H1 (cell line): Measurements from ENCODE around the gene NXPH1. TPM values are rescaled to one million over a fixed set of nuclear protein-coding genes. Genes with fewer than 3 reads are reported as not detected.

Source experiments
- JUN ChIP-seq: IDR thresholded peaks from 2 replicates; pipeline ENCODE4 v1.6.1; 2011; ENCODE audit warnings: low read depth, mild to moderate bottlenecking, improper control_type of control experiment, low read length
- SIRT6 ChIP-seq: IDR thresholded peaks from one replicate; pipeline ENCODE4 v1.7.1; 2012; ENCODE audit warnings: low read length, inconsistent platforms
- polyA plus RNA-seq, 7 experiments: library from polyadenylated mRNA; depleted of rRNA in 3 of 7; stranded (reverse) in 5 of 7; unstranded in 2 of 7; fragments of >200 nt in 5 of 7; fragments of 200-250 nt in 2 of 7; gene quantifications; 1 replicate in 5 of 7; 2 replicates in 1 of 7; 4 replicates in 1 of 7; pipeline versions ENCODE4 v1.2.1 to v1.2.3, GENCODE V29; 2011 to 2013; ENCODE audit warnings: missing spikeins in 2 of 7, mixed read lengths in 2 of 7
- total RNA-seq: library from RNA; stranded (reverse); fragmentation: NEBNext Ultra II Directional; extraction: Animal tissue kit (Norgen Biotek cat#: 25700); gene quantifications from 2 replicates; pipeline ENCODE4 v1.2.1, GENCODE V29; 2021

NXPH1 gene
- total and polyA plus RNA-seq, 2 of the 8 experiments (the other 6 are each of a cell fraction or from before 2014, with no cell fraction given), result 0.14 to 1.0 TPM

- TF ChIP-seq JUN, result no peak
- no peak for TF ChIP-seq SIRT6
These were observed 349.8 kb downstream of the NXPH1 start (continued) for GRCh38 chr7:8783229-8783628.
